Measurements from ENCODE around the gene CDH3.

CDH3 gene

DNA sequence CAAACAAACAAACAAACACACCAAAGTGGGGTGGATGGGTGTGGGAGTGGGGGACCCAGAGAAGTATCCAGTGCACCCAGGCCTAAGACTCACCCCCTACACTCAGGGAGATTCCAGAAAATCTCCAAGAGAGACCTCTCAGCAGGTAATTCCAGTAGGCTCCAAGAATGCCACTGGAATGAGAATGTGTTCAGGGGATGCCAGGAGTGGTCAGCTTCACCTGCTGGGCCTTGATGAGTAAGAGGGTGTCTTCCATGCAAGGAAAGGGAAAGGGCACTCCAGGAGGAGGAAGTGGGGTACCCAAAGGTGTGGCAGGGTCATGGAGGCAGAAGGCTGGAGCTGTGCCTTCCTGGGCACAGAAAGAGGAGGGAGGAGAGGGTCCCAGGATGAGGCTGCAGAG is 101.8 kb downstream of the CDH3 start:
- H3K4me1 Mint-ChIP-seq, result no peaks in the 10 kb centered on the region
- no peak overlapping the region for H3K4me3 Mint-ChIP-seq
- CTCF ChIA-PET, result interaction anchor here (1.4 kb wide), 1 partner anchor 53 kb away, joined by 3 read pairs; no protein-coding TSS in a partner anchor
- no peak overlapping the region for H3K27ac Mint-ChIP-seq
- H3K27me3 Mint-ChIP-seq, result peaks cover 14% of the 10 kb centered on the region
- H3K36me3 Mint-ChIP-seq, result no peaks in the 10 kb centered on the region
- DNase-seq, result no peak
- no peaks in the 10 kb centered on the region for H3K9me3 Mint-ChIP-seq

DNA sequence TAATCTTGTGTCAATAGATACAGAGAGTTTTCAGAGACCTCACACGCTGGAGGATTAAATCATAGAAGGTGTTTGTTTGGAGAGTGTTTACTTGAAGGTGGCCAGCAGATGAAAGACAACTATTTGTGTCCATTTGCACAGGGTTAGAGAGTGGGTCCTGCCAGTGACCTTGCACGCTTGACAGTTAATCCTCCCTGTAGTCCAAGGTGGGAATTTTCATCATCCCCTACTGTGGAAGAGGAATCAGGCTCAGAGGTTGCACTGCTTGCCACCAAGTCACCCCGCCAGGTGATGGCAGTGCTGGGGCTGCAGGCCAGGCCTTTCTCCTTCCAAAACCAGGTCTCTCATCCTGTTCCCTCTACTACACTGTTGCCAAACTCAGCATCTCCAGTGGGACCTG is 104.3 kb downstream of the CDH3 start:
- CTCF ChIA-PET, result interaction anchor here (1.1 kb wide), 1 partner anchor 50 kb away, joined by 4 read pairs; no protein-coding TSS in a partner anchor
- Mint-ChIP-seq H3K27me3 (peaks cover 9% of the 10 kb centered on the region), H3K36me3 (no peaks in the 10 kb centered on the region), H3K4me1 (peaks cover 14% of the 10 kb centered on the region), H3K9me3 (no peaks in the 10 kb centered on the region), H3K4me3 (no peak overlapping the region), H3K27ac (no peak overlapping the region)
- DNase-seq, result no peak

All from activated naive CD4-positive, alpha-beta T cell treated with anti-CD3 and anti-CD28 coated beads, Interleukin-2, amount 10 ng/mL, durations not matched to agents 7 days and 5 days (primary cell).